B cell (primary cell): Measurements from ENCODE around the gene TNFRSF1B. TPM values are rescaled to one million over a fixed set of nuclear protein-coding genes. Genes with fewer than 3 reads are reported as not detected.

ENCODE experiments used
- ATAC-seq: fragments of 200-7000 bp; cut with Tn5 transposase; one replicate; pipeline ENCODE4 v1.10.0; 2021; ENCODE audit warnings: low read depth, mild to moderate bottlenecking, moderate number of reproducible peaks, moderate library complexity
- CTCF ChIA-PET: fragments of 350-600 bp; sonication (Branson Sonifier 250); formaldehyde crosslinking; loops from one replicate; lab custom pipeline; 2021; ENCODE audit warnings: antibody characterized with exemption, inconsistent platforms; lab: Charles Lee
- POLR2A ChIA-PET: fragments of 350-600 bp; sonication (Branson Sonifier 250); formaldehyde crosslinking; loops from one replicate; lab custom pipeline; 2021; ENCODE audit warnings: antibody characterized with exemption; lab: Charles Lee
- DNase-seq: peaks from one replicate; pipeline ENCODE4 v3.0.0; 2013
- H2AFZ ChIP-seq: 2 replicates; pipeline ENCODE4 v1.6.1; 2012; ENCODE audit warnings: mild to moderate bottlenecking, low read depth, low read length; ENCODE audit not compliant: insufficient read depth, poor library complexity, severe bottlenecking
- H3K27ac ChIP-seq, 2 donors: 1 replicate in 1 of 2; 2 replicates in 1 of 2; pipeline ENCODE4 v1.5.1; 2012 to 2013; ENCODE audit warnings: low read length in 2 of 2, mild to moderate bottlenecking in 2 of 2, moderate library complexity in 1 of 2
- H3K27me3 ChIP-seq, 4 experiments: fragments of 200-600 bp in 1 of 4; sonication (generic) in 1 of 4; replicated peaks in 1 of 4; 1 replicate in 2 of 4; 2 replicates in 2 of 4; pipeline versions ENCODE4 v1.6.1 to v1.7.0; 2013 to 2016; ENCODE audit warnings: low read length in 3 of 4, mild to moderate bottlenecking in 2 of 4, mixed read lengths in 1 of 4, moderate library complexity in 1 of 4; ENCODE audit not compliant: insufficient read depth in 4 of 4, control insufficient read depth in 3 of 4; ENCODE audit errors: control extremely low read depth in 1 of 4
- H3K36me3 ChIP-seq, 2 experiments: replicated peaks in 1 of 2; 1 replicate in 1 of 2; 2 replicates in 1 of 2; pipeline versions ENCODE4 v1.6.1 to v1.7.1; 2013; ENCODE audit warnings: low read length in 1 of 2; ENCODE audit not compliant: insufficient read depth in 2 of 2, control insufficient read depth in 1 of 2; ENCODE audit errors: control extremely low read depth in 1 of 2, extremely low read depth in 1 of 2
- H3K4me1 ChIP-seq, 2 donors: fragments of 200-600 bp in 1 of 2; sonication (generic) in 1 of 2; 1 replicate in 1 of 2; 2 replicates in 1 of 2; pipeline versions ENCODE4 v1.5.1 to v1.6.1; 2013 to 2017; ENCODE audit warnings: low read length in 2 of 2; ENCODE audit not compliant: control insufficient read depth in 2 of 2, insufficient read depth in 2 of 2
- H3K4me2 ChIP-seq: replicated peaks from 2 replicates; pipeline ENCODE3; 2012; ENCODE audit warnings: mild to moderate bottlenecking, low read depth, low read length; ENCODE audit not compliant: poor library complexity, severe bottlenecking
- H3K4me3 ChIP-seq, 5 experiments: fragments of 200-600 bp in 1 of 5; sonication (generic) in 1 of 5; 1 replicate in 3 of 5; 2 replicates in 2 of 5; pipeline versions ENCODE4 v1.5.1 to v1.7.0; 2011 to 2016; ENCODE audit warnings: low read length in 4 of 5, mild to moderate bottlenecking in 4 of 5, low read depth in 2 of 5, control low read depth in 1 of 5, moderate library complexity in 1 of 5; ENCODE audit not compliant: insufficient read depth in 1 of 5; ENCODE audit errors: control extremely low read depth in 1 of 5, extremely low read depth in 1 of 5
- H3K79me2 ChIP-seq: fragments of 200-600 bp; sonication (generic); one replicate; pipeline ENCODE4 v1.6.0; 2016; ENCODE audit warnings: low read length; ENCODE audit not compliant: control insufficient read depth, insufficient read depth
- H3K9ac ChIP-seq: fragments of 200-600 bp; sonication (generic); 2 replicates; pipeline ENCODE4 v1.6.1; 2017; ENCODE audit warnings: mild to moderate bottlenecking, low read length, moderate library complexity
- H3K9me3 ChIP-seq, 3 donors: one replicate each; pipeline versions ENCODE4 v1.6.1 to v1.7.1; 2013; ENCODE audit warnings: low read length in 2 of 3; ENCODE audit not compliant: control insufficient read depth in 2 of 3, insufficient read depth in 1 of 3; ENCODE audit errors: control extremely low read depth in 1 of 3
- H4K20me1 ChIP-seq: 2 replicates; pipeline ENCODE4 v1.6.0; 2012; ENCODE audit warnings: mild to moderate bottlenecking, low read length; ENCODE audit not compliant: insufficient read depth, control insufficient read depth, poor library complexity, severe bottlenecking
- H3K27ac Mint-ChIP-seq: one replicate; pipeline ENCODE4 v1.8.0; 2021; ENCODE audit warnings: mixed read lengths
- H3K27me3 Mint-ChIP-seq: one replicate; pipeline ENCODE4 v1.8.0; 2021; ENCODE audit warnings: mixed read lengths
- H3K4me1 Mint-ChIP-seq: one replicate; pipeline ENCODE4 v1.8.0; 2021; ENCODE audit warnings: mixed read lengths
- H3K4me3 Mint-ChIP-seq: one replicate; pipeline ENCODE4 v1.8.0; 2021; ENCODE audit warnings: mixed read lengths
- H3K9me3 Mint-ChIP-seq: one replicate; pipeline ENCODE4 v1.8.0; 2022; ENCODE audit warnings: mixed read lengths; ENCODE audit not compliant: insufficient read depth
- EZH2 ChIP-seq: IDR thresholded peaks from 2 replicates; pipeline ENCODE4 v1.6.1; 2012; ENCODE audit warnings: borderline replicate concordance, low read depth, mild to moderate bottlenecking, moderate library complexity, low read length; ENCODE audit not compliant: insufficient read depth, poor library complexity, severe bottlenecking
- WGBS: methylation state at CpG from one replicate; pipeline ENCODE4 v1.1.5; 2013; ENCODE audit warnings: missing lambda C conversion rate; ENCODE audit not compliant: insufficient coverage; 5-methylcytosine and 5-hydroxymethylcytosine counted together
- intact Hi-C: fragments of 100-400 bp; cut with micrococcal nuclease; formaldehyde crosslinking; loops from one replicate; pipeline ENCODE4 v1.10.0; 2022
- polyA plus RNA-seq: library from polyadenylated mRNA; depleted of rRNA; stranded (reverse); fragments of >200 nt; gene quantifications from 2 replicates; pipeline ENCODE4 v1.2.3, GENCODE V29; 2012
- total RNA-seq, 2 donors: library from RNA; stranded (reverse); fragments of 120-200 nt in 1 of 2; gene quantifications; 1 replicate in 1 of 2; 2 replicates in 1 of 2; pipeline versions ENCODE4 v1.2.3 to v1.2.4, GENCODE V29; 2013 to 2022
- TF ChIP-seq, protein P1 (sequence below): fragments of 200-600 bp; IDR thresholded peaks from one replicate; pipeline ENCODE4 v1.8.0; 2022; ENCODE audit warnings: antibody characterized with exemption, mild to moderate bottlenecking

TNFRSF1B gene
- total and polyA plus RNA-seq, 2 donors (not counting 1 experiment from before 2014, with no cell fraction given): 37.7 to 99.4 TPM

DNA sequence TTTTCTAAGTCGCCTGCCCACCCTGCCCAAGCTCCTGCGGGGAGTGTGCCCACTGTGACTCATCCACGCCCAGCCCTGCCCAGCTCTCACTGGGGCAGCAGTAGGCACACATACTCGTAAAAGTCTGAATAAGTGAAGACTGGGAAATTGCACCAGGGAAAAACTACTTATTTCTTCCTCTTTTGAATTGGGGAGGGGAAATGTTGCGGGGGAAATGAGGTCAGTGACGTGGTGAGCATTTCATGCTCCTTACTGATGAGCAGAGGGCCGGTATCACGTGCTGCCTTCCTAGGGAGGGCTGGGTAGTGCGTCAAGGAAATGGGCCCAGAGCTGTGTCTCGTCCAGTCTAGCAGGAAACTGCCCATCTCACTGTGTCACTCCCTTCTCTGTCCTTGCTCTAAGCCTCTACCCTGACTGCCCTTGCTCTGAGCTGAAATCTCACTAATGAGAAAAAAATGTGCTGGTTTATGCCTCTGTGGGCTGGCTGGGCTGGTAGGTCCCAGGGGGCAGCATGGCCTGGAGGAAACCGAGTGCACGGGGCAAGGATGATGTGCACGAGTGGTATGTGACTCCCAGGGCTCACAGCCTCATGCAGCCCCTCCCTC lies 13.5 kb upstream of the TNFRSF1B start:
- ChIA-PET POLR2A (interaction anchor here (0.5 to 5.2 kb wide), 11 partner anchors 9 to 134 kb away, joined by 4 to 30 read pairs (median 5); partner anchors contain the start of gene MIIP), CTCF (interaction anchor here (0.9 to 15.1 kb wide), 11 partner anchors 8 to 57 kb away, joined by 3 to 169 read pairs (median 5); no protein-coding TSS in a partner anchor)
- peak overlapping the region; percentile 93 for H3K27ac ChIP-seq
- TF ChIP-seq, protein P1, sequence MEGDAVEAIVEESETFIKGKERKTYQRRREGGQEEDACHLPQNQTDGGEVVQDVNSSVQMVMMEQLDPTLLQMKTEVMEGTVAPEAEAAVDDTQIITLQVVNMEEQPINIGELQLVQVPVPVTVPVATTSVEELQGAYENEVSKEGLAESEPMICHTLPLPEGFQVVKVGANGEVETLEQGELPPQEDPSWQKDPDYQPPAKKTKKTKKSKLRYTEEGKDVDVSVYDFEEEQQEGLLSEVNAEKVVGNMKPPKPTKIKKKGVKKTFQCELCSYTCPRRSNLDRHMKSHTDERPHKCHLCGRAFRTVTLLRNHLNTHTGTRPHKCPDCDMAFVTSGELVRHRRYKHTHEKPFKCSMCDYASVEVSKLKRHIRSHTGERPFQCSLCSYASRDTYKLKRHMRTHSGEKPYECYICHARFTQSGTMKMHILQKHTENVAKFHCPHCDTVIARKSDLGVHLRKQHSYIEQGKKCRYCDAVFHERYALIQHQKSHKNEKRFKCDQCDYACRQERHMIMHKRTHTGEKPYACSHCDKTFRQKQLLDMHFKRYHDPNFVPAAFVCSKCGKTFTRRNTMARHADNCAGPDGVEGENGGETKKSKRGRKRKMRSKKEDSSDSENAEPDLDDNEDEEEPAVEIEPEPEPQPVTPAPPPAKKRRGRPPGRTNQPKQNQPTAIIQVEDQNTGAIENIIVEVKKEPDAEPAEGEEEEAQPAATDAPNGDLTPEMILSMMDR: no peak
- TF ChIP-seq EZH2: no peak
- peak overlapping the region in 1 of 5 experiments; percentile 43 for H3K4me3 ChIP-seq
- intact Hi-C loops: loop anchor here (1.0 to 10.0 kb wide), 7 partner anchors 8 to 248 kb away; partner anchors contain the start of gene TNFRSF1B
- Mint-ChIP-seq H3K27ac (peak overlapping the region; percentile 92), H3K27me3 (no peaks in the 10 kb centered on the region), H3K9me3 (no peaks in the 10 kb centered on the region), H3K4me3 (peak overlapping the region; percentile 69), H3K4me1 (peaks cover 85% of the 10 kb centered on the region)
- WGBS: 6% methylated on average over 8 of the region's 13 CpGs
- H3K79me2 ChIP-seq: no peaks in the 10 kb centered on the region
- H3K4me1 ChIP-seq: peaks cover 74 to 91% of the 10 kb centered on the region in 2 donors
- H4K20me1 ChIP-seq: no peaks in the 10 kb centered on the region
- no peaks in the 10 kb centered on the region for H3K27me3 ChIP-seq
- peak overlapping the region; percentile 72 for H3K4me2 ChIP-seq
- ATAC-seq (peak; percentile 48), DNase-seq (peak; percentile 89)
- peak overlapping the region; percentile 19 for H3K9ac ChIP-seq
- H3K36me3 ChIP-seq: no peaks in the 10 kb centered on the region
- H3K9me3 ChIP-seq: peaks cover 0 to 17% (median 0%) of the 10 kb centered on the region in 3 donors
- peak overlapping the region; percentile 20 for H2AFZ ChIP-seq

DNA sequence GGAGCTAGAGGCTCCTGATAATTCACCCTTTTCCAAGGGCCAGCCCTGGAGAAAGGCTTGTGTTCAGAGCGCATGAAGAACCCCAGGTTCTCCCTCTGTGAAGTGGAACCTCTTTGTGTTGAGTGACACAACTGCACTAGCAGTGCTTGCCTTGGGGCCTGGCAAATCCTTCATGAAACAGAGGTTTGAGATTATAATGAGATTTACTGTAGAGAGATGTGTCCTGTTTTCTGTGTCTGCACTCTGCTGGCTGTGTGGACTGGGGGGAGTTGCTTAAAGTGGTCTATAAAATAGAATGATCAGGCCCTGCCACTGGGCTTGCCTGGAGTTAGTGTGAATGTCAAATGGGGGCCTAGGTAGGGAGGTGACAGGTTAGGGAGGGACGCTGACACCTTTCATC lies 11.5 kb upstream of the TNFRSF1B start:
- WGBS: 100% methylated on average over 1 of the region's 2 CpGs
- POLR2A ChIA-PET: interaction anchor here (1.1 kb wide), 2 partner anchors 22 to 28 kb away, joined by 3 to 5 read pairs; no protein-coding TSS in a partner anchor
- intact Hi-C loops: loop anchor here (10.0 kb wide), 1 partner anchor 251 kb away; no protein-coding TSS in a partner anchor

More for the DNA sequence above, 11.5 kb upstream of the TNFRSF1B start:
- Mint-ChIP-seq H3K27me3 (no peaks in the 10 kb centered on the region), H3K9me3 (no peaks in the 10 kb centered on the region), H3K4me1 (peaks cover 79% of the 10 kb centered on the region), H3K27ac (peak overlapping the region; percentile 66), H3K4me3 (no peak overlapping the region)
- H3K4me1 ChIP-seq: peaks cover 61 to 90% of the 10 kb centered on the region in 2 donors
- no peaks in the 10 kb centered on the region for H3K36me3 ChIP-seq
- ATAC-seq (no peak), DNase-seq (no peak)
- H3K79me2 ChIP-seq: no peaks in the 10 kb centered on the region
- CTCF ChIA-PET: interaction anchor here (1.4 to 15.1 kb wide), 3 partner anchors 22 to 55 kb away, joined by 4 to 169 read pairs (median 7); no protein-coding TSS in a partner anchor
- TF ChIP-seq EZH2: no peak
- TF ChIP-seq, protein P1: no peak
- H2AFZ ChIP-seq: no peak overlapping the region
- H3K9me3 ChIP-seq: peaks cover 0 to 11% (median 0%) of the 10 kb centered on the region in 3 donors
- no peak overlapping the region for H3K4me2 ChIP-seq
- no peak overlapping the region for H3K27ac ChIP-seq
- no peaks in the 10 kb centered on the region for H4K20me1 ChIP-seq
- no peaks in the 10 kb centered on the region for H3K27me3 ChIP-seq
- no peak overlapping the region for H3K9ac ChIP-seq
- no peak overlapping the region for H3K4me3 ChIP-seq
